ENCODE data around the gene PANX1.

GRCh38 chr11:94129512-94130297 is 1.1 kb downstream of the PANX1 start:
- no peak for TF ChIP-seq EZH2phosphoT487 (conservative IDR thresholded peaks at IDR 0.05; ENCODE audit: low read length)
- no peak for TF ChIP-seq CTCF (IDR thresholded peaks at IDR 0.05; ENCODE audit: insufficient read depth, low read length, poor library complexity, severe bottlenecking)

Data from SU-DHL-6 (cell line).